Measurements from ENCODE around the gene NOTCH4. TPM values are rescaled to one million over a fixed set of nuclear protein-coding genes. Genes with fewer than 3 reads are reported as not detected.

NOTCH4 gene
- total and polyA plus RNA-seq, 2 donors (not counting 1 experiment from before 2014, with no cell fraction given): 0.42 to 0.99 TPM

DNA sequence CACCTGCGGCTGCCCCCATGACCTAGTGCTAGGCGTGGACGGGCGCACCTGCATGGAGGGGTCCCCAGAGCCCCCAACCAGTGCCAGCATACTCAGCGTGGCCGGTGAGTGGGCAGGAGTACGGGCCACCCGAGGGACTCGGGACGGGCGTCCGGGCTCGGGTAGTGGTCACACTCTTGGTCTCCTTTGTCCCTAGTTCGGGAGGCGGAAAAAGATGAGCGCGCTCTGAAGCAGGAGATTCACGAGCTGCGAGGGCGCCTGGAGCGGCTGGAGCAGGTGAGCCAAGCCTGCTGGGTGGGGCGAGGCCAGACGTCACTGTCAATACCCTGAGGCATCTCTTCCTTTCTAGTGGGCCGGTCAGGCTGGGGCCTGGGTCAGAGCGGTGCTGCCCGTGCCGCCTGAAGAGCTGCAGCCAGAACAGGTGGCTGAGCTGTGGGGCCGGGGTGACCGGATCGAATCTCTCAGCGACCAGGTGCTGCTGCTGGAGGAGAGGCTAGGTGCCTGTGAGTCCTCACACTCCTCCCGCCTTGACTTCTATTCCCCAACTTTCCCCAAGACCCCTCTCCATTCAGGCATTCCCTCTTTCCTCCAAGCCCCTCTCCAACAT is 56.6 kb downstream of the NOTCH4 start:
- H3K9me3 ChIP-seq (ENCODE audit: control insufficient read depth, insufficient read depth, low read depth, low read length): no peaks in the 10 kb centered on the region

DNA sequence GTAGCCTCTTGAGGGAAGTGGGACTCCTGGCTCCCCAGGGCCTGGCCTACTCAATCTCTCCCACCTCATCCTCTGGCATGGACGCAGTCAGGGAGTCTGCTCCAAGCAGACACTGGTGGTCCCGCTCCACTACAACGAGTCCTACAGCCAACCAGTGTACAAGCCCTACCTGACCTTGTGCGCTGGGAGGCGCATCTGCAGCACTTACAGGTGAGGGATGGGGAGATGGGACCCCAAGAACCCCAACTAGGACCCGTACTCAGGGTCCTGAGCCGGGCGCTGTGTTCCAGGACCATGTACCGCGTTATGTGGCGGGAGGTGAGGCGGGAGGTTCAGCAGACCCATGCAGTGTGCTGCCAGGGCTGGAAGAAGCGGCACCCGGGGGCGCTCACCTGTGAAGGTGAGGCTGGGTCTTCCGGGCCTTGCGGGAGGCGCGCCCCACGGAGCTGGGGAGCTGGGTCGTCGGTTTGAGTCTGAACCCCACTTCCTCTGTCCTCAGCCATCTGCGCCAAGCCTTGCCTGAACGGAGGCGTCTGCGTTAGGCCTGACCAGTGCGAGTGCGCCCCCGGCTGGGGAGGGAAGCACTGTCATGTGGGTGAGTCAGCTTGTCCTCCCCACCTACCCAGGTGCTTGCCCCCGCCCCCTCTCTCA is 57.3 kb downstream of the NOTCH4 start:
- H3K36me3 ChIP-seq (ENCODE audit: control insufficient read depth, insufficient read depth, low read length): peaks cover 33% of the 10 kb centered on the region
- no peaks in the 10 kb centered on the region for H3K79me2 ChIP-seq (ENCODE audit: control insufficient read depth, insufficient read depth, low read length)

More for the DNA sequence above, 56.6 kb downstream of the NOTCH4 start:
- Histone ChIP-seq H3K4me1 (ENCODE audit: control insufficient read depth, extremely low read depth, insufficient read depth, low read length) (no peaks in the 10 kb centered on the region), H3K79me2 (ENCODE audit: control insufficient read depth, insufficient read depth, low read length) (no peaks in the 10 kb centered on the region), H4K20me1 (ENCODE audit: control insufficient read depth, extremely low read depth, insufficient read depth, low read length) (no peaks in the 10 kb centered on the region), H3K4me3 (replicated peaks in 1 of 4; ENCODE audit: control extremely low read depth in 1 of 4, insufficient read depth in 1 of 4, low read depth in 3 of 4, low read length in 4 of 4) (no peak overlapping the region), H3K4me2 (ENCODE audit: extremely low read depth, insufficient read depth, low read length) (no peak overlapping the region), H3K9ac (ENCODE audit: insufficient read depth, low read length) (no peak overlapping the region), H3K36me3 (ENCODE audit: control insufficient read depth, insufficient read depth, low read length) (peaks cover 33% of the 10 kb centered on the region), H3K27me3 (ENCODE audit: control insufficient read depth, insufficient read depth, low read length) (no peaks in the 10 kb centered on the region), H2AFZ (ENCODE audit: low read length) (no peak overlapping the region), H3K27ac (ENCODE audit: insufficient read depth, low read length) (no peak overlapping the region)
- TF ChIP-seq, protein P1, sequence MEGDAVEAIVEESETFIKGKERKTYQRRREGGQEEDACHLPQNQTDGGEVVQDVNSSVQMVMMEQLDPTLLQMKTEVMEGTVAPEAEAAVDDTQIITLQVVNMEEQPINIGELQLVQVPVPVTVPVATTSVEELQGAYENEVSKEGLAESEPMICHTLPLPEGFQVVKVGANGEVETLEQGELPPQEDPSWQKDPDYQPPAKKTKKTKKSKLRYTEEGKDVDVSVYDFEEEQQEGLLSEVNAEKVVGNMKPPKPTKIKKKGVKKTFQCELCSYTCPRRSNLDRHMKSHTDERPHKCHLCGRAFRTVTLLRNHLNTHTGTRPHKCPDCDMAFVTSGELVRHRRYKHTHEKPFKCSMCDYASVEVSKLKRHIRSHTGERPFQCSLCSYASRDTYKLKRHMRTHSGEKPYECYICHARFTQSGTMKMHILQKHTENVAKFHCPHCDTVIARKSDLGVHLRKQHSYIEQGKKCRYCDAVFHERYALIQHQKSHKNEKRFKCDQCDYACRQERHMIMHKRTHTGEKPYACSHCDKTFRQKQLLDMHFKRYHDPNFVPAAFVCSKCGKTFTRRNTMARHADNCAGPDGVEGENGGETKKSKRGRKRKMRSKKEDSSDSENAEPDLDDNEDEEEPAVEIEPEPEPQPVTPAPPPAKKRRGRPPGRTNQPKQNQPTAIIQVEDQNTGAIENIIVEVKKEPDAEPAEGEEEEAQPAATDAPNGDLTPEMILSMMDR (conservative IDR thresholded peaks at IDR 0.05 in 1 of 2, IDR thresholded peaks at IDR 0.05 in 1 of 2; ENCODE audit: low read depth in 1 of 2, low read length in 2 of 2): no peak
- no peak for TF ChIP-seq EZH2 (IDR thresholded peaks at IDR 0.05; ENCODE audit: low read length, missing control alignments)
- no peak for DNase-seq (ENCODE audit: low read depth in 2 of 2)

DNA sequence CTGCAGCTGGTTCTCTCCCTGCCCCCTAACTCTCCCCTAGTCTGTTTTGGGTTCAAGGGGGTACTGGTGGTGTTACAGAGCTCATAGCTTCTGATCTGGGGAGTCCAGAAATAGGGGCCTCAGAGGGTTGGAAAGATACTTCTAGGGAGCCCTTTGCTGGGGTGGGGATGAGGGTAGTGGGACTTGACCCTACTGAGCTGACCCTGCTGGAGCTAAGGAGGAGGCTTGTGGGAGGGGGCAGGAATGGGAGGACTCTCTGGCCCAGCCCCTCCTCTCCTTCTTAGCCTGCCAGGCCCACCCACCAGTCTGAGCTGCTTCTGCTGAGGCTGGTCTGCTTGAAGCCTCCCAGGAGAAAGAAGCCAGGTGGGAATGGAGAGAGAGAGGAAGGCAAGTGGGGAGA is 59.6 kb downstream of the NOTCH4 start, which contains the start of gene EGFL8:
Gene EGFL8 (plus strand): TSS at position 301 of the 400 bp plus-strand sequence. CDS start 1,571 bp downstream, outside the sequence.
- H3K27me3 ChIP-seq (ENCODE audit: control insufficient read depth, insufficient read depth, low read length): no peaks in the 10 kb centered on the region
- H2AFZ ChIP-seq (ENCODE audit: low read length): no peak within 1 kb of the TSS
- peaks cover 20% of the 10 kb centered on the region for H3K36me3 ChIP-seq (ENCODE audit: control insufficient read depth, insufficient read depth, low read length)
- no peaks in the 10 kb centered on the region for H3K79me2 ChIP-seq (ENCODE audit: control insufficient read depth, insufficient read depth, low read length)
- TF ChIP-seq, protein P1 (conservative IDR thresholded peaks at IDR 0.05 in 1 of 2, IDR thresholded peaks at IDR 0.05 in 1 of 2; ENCODE audit: low read depth in 1 of 2, low read length in 2 of 2): no peak
- TF ChIP-seq EZH2 (IDR thresholded peaks at IDR 0.05; ENCODE audit: low read length, missing control alignments): no peak
- no peaks in the 10 kb centered on the region for H3K4me1 ChIP-seq (ENCODE audit: control insufficient read depth, extremely low read depth, insufficient read depth, low read length)
- DNase-seq (ENCODE audit: low read depth in 2 of 2): no peak
- H3K4me3 ChIP-seq (replicated peaks in 1 of 4; ENCODE audit: control extremely low read depth in 1 of 4, insufficient read depth in 1 of 4, low read depth in 3 of 4, low read length in 4 of 4): no peak within 1 kb of the TSS
- H4K20me1 ChIP-seq (ENCODE audit: control insufficient read depth, extremely low read depth, insufficient read depth, low read length): no peaks in the 10 kb centered on the region
- H3K9me3 ChIP-seq (ENCODE audit: control insufficient read depth, insufficient read depth, low read depth, low read length): no peaks in the 10 kb centered on the region
- H3K9ac ChIP-seq (ENCODE audit: insufficient read depth, low read length): no peak within 1 kb of the TSS
- no peak within 1 kb of the TSS for H3K4me2 ChIP-seq (ENCODE audit: extremely low read depth, insufficient read depth, low read length)
- no peak within 1 kb of the TSS for H3K27ac ChIP-seq (ENCODE audit: insufficient read depth, low read length)

More for the DNA sequence above, 57.3 kb downstream of the NOTCH4 start:
- Histone ChIP-seq H3K9me3 (ENCODE audit: control insufficient read depth, insufficient read depth, low read depth, low read length) (no peaks in the 10 kb centered on the region), H3K9ac (ENCODE audit: insufficient read depth, low read length) (no peak overlapping the region), H2AFZ (ENCODE audit: low read length) (no peak overlapping the region), H3K27me3 (ENCODE audit: control insufficient read depth, insufficient read depth, low read length) (no peaks in the 10 kb centered on the region), H3K27ac (ENCODE audit: insufficient read depth, low read length) (no peak overlapping the region), H3K4me2 (ENCODE audit: extremely low read depth, insufficient read depth, low read length) (no peak overlapping the region), H3K4me1 (ENCODE audit: control insufficient read depth, extremely low read depth, insufficient read depth, low read length) (no peaks in the 10 kb centered on the region), H3K4me3 (replicated peaks in 1 of 4; ENCODE audit: control extremely low read depth in 1 of 4, insufficient read depth in 1 of 4, low read depth in 3 of 4, low read length in 4 of 4) (no peak overlapping the region), H4K20me1 (ENCODE audit: control insufficient read depth, extremely low read depth, insufficient read depth, low read length) (no peaks in the 10 kb centered on the region)
- no peak for TF ChIP-seq EZH2 (IDR thresholded peaks at IDR 0.05; ENCODE audit: low read length, missing control alignments)
- TF ChIP-seq, protein P1 (conservative IDR thresholded peaks at IDR 0.05 in 1 of 2, IDR thresholded peaks at IDR 0.05 in 1 of 2; ENCODE audit: low read depth in 1 of 2, low read length in 2 of 2): no peak
- DNase-seq (ENCODE audit: low read depth in 2 of 2): no peak
